Hematopoietic multipotent progenitor cell treated with erythropoietin and hydrocortisone succinate and interleukin-3 and kit ligand, for 8 days (in vitro differentiated cells): ENCODE measurements around the gene PPIL1.

Experiments used
- DNase-seq: peaks from one replicate; pipeline ENCODE4 v3.0.0-alpha.2; 2015

The PPIL1 gene

DNA sequence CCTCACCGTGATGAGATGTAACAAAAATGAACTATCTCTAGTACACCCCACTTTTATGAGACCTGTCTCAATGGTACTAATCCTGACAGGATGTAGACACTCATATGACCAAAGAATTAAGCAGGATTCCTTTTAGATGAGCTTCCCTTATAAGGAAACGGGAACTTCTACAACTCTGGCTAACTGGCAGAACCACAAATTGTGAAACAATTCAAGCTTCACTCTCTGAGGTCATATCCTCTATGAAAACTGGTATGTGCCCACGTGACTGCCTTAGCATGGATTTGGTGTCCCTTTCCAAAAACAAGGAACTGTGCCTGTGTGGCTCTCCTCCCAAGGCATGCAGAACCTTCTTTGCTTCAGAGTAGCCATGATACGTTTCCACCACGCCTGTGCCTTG lies 21.3 kb downstream of the PPIL1 start:
- DNase-seq, result no peak

- no peak for DNase-seq
Measured at GRCh38 chr6:36852481-36853147, 22.0 kb downstream of the PPIL1 start.

- DNase-seq, result no peak
Measured at GRCh38 chr6:36851626-36852025, 23.0 kb downstream of the PPIL1 start.

GRCh38 chr6:36851149-36851614 lies 23.4 kb downstream of the PPIL1 start:
- DNase-seq, result peak; percentile 82

DNA sequence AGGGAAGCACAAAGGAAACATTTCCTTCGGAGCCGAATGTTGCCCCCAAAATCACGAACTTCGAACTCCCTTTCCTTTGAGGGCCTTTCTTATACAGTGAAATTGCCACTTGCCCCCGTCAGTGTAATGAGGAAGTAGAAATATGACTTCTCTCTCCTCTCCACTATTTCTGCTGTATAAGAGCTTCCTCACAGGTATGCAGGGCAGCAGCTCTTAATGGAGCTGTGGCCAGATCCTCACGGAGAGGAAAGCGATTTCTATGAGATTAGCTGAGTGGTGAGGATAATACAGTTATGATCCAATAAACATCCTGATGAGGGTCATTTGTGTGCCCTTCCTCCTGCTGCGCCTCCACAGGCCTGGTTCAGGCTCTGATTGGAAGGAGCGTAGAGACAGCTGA lies 24.6 kb downstream of the PPIL1 start:
- DNase-seq, result no peak

DNA sequence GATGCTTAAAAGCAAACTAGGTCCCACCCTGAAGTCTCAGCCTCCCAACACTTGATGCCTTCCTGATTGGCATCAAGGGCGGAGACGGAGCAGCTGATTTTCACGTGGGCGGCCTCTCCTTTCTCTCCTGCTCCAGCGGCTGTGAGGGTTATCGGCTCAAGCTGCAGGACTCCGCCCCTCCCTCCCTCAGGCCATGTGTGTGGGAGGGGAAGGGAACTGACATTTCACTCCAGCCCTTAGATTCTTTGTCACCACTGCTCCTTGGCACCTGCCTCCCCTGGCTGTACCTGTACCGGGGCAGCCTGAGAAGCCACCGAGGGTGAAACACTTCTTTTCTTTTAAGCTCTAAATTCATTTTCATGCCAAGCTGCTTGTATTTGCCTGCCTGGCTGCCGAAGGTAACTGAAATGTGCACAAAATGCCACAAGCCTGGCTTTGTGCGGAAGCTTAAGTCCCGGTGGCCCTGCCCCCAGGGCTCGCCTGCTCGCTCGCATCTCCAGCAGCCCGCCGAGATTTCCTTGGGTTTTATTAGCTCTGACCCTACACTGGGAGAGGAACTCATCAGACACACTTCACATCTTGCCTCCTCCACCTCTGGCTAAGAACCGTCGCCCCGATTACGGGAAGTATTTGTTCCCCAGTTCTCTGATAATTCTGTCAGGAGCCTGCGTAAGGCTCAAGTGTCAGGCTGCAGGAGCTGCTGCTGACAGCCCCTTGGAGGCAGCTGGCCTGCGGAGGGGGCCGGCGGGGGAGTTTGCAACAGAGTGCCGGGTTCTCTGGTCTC lies 25.8 kb downstream of the PPIL1 start:
- DNase-seq, result peak; percentile 95

DNA sequence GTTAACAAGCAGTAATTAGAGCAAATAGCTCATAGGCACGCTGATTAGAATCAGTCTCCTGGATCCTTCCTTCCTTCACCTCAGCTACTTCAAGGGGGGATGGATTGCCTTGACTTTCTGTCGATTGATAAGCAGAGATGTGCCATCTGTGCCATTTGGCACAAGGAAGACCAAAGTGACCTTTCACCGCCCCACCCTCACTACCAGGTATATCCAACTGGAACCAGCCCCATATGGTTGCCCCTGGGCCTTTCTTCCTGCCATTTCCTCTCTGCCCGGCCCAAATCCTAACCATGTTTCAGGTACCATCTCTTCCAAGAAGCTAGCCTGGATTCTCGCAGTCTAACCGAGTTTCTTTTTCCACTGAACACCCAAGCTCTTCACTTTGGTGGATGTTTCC lies 26.6 kb downstream of the PPIL1 start:
- no peak for DNase-seq

DNA sequence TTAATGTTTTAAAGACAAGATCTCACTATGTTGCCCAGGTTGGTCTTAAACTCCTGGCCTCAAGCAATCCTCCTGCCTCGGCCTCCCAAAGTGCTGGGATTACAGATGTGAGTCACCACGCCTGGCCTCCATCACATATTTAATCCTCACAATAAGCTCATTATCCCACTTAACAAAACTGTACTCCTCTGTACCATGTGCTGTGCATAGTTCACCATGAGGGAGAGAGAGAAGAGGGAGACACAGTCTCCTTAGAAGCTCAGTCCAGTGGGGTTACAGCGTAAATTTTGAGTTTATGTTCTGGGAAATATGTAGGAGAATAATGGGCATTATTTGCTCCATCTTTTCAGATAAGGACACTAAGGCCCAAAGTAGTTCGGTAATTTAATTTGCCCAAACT lies 27.5 kb downstream of the PPIL1 start:
- no peak for DNase-seq

GRCh38 chr6:36845233-36845632 lies 29.4 kb downstream of the PPIL1 start:
- DNase-seq, result no peak

GRCh38 chr6:36844232-36845170 lies 30.1 kb downstream of the PPIL1 start:
- no peak for DNase-seq

DNA sequence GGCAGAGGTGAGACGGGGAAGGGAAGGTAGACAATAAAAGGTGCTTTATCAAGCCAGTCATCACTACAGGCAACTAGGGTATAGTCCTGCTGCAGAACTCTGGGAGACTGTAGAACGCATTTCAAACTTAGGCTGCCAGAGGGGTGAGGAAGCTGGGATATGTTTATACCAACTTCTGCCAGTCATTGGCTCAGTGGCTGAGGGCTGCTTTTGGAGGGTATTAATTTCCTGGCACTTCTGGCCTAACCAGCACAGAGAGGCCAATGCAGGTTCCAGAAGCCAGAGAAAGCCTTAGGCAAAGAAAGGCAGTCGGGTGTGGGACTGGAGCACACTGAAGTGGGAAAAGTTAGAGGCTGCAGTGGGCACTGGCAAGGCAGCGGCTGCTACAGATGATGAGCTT lies 31.4 kb downstream of the PPIL1 start:
- no peak for DNase-seq

DNA sequence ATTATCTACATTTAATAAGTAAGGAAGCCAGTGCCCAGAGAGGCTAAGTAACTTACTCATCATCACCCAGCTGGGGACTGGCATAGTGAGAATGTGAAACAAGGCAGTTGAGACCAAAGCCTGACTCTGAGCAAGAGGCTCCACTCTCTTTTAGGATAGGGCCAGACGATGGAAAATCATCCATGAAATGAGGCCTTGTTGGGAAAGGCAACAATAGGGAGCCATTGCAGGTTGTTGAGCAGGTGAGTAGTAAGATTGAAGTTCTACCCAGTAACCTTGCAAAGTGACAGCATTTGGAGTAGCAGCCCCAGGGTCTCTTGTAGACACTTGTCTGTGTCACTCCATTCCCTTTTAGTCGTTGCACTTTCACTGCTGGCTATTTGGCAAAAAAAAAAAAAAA lies 32.8 kb downstream of the PPIL1 start:
- no peak for DNase-seq

DNA sequence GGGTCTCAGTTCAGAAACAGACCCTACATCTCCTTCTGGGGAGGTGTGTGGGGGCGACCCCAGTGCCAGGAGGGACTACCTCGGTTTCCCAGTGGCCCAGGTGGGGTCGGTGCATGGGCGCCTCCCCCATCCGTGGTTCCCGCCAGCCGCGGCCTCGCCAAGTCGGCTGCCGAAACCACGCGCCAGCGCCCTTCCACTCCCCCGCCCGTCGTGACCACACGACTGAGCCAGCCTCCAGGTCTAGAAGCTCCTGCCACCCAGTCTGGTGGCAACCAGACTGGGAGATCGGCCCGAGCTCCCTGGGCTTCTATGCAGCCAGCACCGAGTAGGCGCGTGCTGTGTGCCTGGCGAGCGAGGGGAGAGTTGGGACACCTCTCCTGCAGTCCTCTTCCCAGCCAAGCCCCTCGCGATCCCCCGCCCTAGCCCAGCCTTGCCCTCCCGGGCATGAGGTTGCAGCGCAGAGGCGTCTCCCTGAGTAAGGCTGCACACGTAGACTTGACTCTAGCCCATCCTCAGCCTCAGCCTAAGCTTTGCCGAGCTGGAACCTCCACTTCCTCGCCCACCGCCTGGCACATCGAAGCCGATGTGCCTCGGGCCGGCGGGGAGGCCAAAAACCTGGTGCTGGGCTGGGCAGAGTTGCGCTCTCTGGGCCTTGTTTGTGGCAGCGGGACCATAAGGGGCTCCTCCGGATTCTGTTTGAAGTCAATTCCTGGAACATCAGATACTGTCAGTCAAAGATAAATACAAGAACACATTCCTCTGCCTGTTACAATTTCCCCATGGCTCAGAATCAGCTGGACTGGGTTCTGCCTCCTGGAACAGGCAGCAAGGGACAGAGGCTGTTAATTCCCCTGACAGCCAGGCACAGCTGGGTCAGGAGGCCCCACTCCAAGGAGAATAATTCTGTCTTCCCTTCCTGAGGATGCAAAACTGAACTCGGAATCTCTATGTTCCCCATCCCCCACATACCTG lies 33.9 kb downstream of the PPIL1 start:
- peak; percentile 42 for DNase-seq

DNA sequence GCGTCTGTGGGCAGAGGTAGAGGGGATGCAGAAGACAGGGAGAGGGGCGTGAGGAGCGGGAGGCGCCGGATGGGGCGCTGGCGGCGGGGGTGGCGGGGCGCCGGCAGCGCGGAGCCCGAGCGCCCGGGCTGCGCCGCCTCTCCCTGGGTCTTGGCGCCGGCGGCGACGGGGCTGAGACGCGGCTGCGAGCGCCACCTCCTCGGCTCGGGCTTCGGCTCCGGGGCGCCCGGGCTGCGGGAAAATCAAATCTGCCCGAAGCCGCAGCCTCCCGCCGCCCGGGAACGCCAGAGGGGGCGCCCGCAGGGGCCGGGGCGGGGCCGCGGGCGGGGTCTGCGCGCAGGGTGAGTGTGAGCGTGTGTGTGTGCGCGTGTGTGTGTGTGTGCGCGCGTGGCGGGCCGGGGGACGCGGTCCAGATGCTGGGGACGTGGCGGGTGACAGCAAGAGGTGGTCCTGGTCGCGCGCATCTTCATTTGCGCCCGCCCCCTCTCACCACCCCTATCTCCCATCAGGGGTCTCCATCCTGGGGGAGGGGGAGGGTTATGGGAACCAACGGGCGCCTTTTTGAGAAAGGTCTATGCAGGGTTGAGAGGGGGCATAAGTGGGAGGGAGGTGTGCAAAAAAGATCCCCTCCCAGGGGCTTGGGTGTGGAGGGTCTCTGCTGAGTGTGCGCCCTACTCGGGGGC lies 34.7 kb downstream of the PPIL1 start:
- no peak for DNase-seq

DNA sequence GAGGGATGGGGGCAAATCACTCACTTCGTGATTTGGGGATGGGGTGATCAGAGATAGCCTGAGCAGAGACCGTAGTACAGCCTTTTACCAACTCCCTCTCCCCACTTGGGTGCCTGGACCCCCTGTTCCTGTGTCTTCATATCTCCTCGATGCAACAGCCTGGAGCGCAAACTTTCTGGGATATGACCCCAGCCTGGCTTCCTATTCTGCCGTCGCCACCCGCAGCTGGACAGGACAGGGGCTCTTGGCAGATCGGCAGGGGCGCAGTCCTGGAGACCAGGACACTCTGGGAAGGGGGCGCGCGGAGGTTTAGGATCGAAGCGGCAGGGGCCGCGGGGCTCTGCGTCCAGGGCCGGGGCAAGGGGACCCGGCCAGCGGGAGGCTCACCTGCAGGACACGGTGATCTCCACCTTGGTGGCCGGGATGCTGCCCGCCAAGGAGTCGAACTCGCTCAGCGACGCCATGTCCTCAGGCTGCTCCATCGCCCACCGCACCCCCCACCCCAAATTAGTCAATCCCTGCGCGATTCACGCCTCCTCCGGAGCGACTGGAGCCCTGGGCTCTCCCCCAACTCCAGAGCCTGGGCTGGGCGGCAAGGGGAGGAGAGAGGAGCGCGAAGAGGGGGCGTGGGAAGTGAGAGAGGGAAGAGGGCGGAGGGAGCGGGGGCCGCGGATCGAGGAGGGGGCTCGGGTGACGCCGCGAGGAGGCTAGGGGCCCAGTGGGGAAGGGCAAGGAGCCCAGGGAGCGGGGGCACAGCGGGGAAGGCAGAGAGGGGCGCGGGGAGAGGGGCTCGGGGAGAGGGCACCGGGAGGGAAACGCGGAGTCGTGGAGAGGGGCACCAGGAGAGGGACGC lies 35.5 kb downstream of the PPIL1 start, which contains the start of gene CPNE5:
Gene CPNE5, minus strand, starts transcription at position 549 of the 853 bp plus-strand sequence. Its CDS starts 67 bp downstream, at position 482.
- no peak for DNase-seq

DNA sequence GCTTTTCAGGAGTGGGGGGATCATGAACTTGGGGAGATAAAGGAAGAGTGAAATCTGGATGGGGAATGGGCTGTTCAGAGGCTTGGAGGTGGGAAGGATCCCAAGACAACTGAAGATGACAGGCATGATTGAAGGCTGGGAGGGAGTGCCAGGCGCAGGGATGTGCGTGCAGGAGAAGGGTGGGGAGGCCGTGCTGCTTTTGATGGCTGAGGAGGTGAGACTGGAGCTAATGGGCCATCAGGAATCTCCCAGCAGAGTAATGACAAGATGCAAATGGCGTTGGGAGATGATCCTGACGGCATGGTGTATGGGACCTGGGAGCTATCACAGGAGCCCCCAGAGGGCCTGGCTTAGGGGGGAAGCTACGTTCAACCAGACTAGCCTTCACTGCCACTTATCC lies 36.9 kb downstream of the PPIL1 start:
- DNase-seq, result no peak

DNA sequence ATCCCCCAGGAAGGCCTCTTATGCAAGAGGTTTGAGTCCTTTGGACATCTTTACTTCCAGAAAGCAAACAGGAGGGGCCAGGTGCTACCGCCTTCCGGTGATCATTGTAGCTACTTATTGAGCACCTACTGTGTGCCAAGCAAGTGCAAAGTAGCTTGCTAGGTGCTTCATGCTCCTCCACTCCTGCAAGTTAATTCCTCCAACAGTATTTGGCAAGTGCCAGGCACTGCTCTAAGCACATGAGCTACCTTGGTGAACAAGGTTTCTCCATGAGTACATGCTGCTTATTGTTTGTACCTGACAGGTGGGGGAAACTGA lies 37.6 kb downstream of the PPIL1 start:
- no peak for DNase-seq

DNA sequence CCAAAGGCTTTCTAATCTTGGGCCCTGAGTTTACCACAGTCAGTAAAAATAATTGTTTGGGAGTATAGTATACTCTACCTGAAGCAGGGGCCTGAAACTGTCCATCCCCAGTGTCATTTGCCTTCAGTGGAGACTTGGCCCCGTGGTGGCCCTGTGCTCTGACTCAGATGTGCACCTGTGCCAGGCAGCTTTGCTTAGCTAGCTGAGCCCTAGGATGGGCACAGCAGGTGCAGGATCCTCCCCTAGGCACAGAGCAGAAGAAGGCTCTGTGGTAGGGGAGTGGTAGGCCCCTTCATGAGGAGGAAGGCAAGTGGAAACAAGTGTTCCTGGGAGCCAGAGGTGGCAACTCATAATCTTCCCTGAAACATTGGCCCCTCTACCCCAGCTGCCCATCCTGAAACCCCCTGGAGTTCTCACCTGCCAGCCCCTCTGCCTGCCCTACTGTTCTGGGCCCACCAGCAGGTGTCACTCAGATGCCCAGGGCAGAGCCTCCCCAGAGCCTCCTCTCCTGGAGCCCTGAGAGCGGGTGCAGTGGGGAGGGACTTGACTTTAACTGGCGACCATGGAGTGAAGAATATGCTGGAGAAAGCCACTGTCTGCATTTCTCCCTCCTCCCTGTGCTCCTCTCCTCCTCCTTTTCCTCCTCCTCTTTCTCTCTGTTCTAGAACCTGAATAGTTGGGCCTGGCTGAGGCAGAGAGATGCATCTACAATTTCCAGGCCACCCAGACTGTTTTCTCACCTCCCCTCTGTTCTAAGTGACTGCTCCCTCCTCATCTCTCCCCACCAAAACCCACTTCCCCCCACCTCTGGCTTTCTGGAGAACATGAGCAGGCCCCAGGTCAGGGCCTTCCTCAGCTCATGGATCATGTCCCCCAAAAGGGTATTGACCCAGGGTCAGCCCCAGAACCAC lies 38.2 kb downstream of the PPIL1 start:
- no peak for DNase-seq

DNA sequence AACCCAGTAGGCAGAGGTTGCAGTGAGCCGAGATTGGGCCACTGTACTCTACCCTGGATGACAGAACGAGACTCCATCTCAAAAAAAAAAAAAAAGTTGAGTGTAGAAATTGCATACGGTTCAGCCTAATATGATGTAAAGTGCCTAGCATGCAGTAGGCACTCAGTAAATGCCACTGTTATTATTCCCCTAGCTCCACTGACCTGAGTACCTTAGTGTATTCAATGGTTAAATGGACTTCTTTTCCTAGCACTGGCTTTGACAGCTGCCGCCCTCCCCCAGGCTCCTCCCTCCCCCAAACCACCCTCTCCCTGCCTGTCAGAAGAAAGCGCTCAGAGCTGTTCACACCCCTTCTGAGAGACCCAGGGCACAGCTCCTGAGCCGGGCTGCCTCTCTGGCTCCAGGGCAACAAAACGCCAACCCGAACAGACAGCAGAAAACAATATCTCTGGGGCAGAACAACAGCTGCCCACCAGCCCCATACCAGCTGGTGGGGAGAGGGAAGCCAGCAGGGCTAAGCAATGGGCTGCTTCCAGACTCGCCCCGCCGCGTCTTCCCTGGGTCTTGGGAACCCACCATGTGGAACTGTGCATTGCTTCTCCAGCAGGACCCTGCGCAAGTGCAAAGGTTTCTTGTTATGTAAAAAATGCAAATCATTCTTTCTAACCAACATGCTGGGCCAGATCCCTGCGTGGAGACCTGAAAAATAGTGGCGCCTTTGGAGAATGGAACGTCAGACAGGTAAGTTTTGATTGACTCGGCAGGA lies 39.8 kb downstream of the PPIL1 start:
- DNase-seq, result no peak
